ENCODE measurements around the gene OR52R1. TPM values are rescaled to one million over a fixed set of nuclear protein-coding genes. Genes with fewer than 3 reads are reported as not detected.

OR52R1 gene
- total and polyA plus RNA-seq, 2 donors from 2014 or later: not detected

GRCh38 chr11:4798427-4799183 lies 5.6 kb downstream of the OR52R1 start:
- Histone ChIP-seq H3K4me3 (ENCODE audit: low read length in 3 of 3) (no peak overlapping the region), H3K4me1 (ENCODE audit: control insufficient read depth in 2 of 3, insufficient read depth in 2 of 3, low read depth in 1 of 3, low read length in 3 of 3) (no peaks in the 10 kb centered on the region), H3K27me3 (ENCODE audit: control insufficient read depth, insufficient read depth, low read length) (no peaks in the 10 kb centered on the region), H3K36me3 (ENCODE audit: control insufficient read depth in 2 of 3, insufficient read depth in 3 of 3, low read length in 3 of 3) (no peaks in the 10 kb centered on the region), H3K9me3 (ENCODE audit: control insufficient read depth in 2 of 3, insufficient read depth in 1 of 3, low read length in 3 of 3) (no peaks in the 10 kb centered on the region), H3K27ac (ENCODE audit: low read depth in 2 of 2, low read length in 2 of 2) (no peak overlapping the region), H3K9ac (ENCODE audit: low read length in 3 of 3) (no peak overlapping the region)
- intact Hi-C loops (cut with DNase I): no loop called here
- no peak for TF ChIP-seq CTCF (IDR thresholded peaks at IDR 0.05; ENCODE audit: borderline replicate concordance, extremely low read depth, insufficient read depth)
- FAIRE-seq (no peak), DNase-seq (no peak)

- intact Hi-C loops (cut with DNase I): no loop called here
- H3K4me1 ChIP-seq (ENCODE audit: control insufficient read depth in 2 of 3, insufficient read depth in 2 of 3, low read depth in 1 of 3, low read length in 3 of 3): no peaks in the 10 kb centered on the region
- DNase-seq: no peak
- H3K9ac ChIP-seq (ENCODE audit: low read length in 3 of 3): no peak overlapping the region
- no peaks in the 10 kb centered on the region for H3K27me3 ChIP-seq (ENCODE audit: control insufficient read depth, insufficient read depth, low read length)
- TF ChIP-seq CTCF (IDR thresholded peaks at IDR 0.05; ENCODE audit: borderline replicate concordance, extremely low read depth, insufficient read depth): no peak
- no peak for FAIRE-seq
- H3K9me3 ChIP-seq (ENCODE audit: control insufficient read depth in 2 of 3, insufficient read depth in 1 of 3, low read length in 3 of 3): no peaks in the 10 kb centered on the region
- H3K36me3 ChIP-seq (ENCODE audit: control insufficient read depth in 2 of 3, insufficient read depth in 3 of 3, low read length in 3 of 3): no peaks in the 10 kb centered on the region
- H3K4me3 ChIP-seq (ENCODE audit: low read length in 3 of 3): no peak overlapping the region
- no peak overlapping the region for H3K27ac ChIP-seq (ENCODE audit: low read depth in 2 of 2, low read length in 2 of 2)
Observed at GRCh38 chr11:4797206-4797605, 7.0 kb downstream of the OR52R1 start.

- DNase-seq (no peak), FAIRE-seq (no peak)
- Histone ChIP-seq H3K36me3 (ENCODE audit: control insufficient read depth in 2 of 3, insufficient read depth in 3 of 3, low read length in 3 of 3) (no peaks in the 10 kb centered on the region), H3K27ac (ENCODE audit: low read depth in 2 of 2, low read length in 2 of 2) (no peak overlapping the region), H3K27me3 (ENCODE audit: control insufficient read depth, insufficient read depth, low read length) (no peaks in the 10 kb centered on the region), H3K4me3 (ENCODE audit: low read length in 3 of 3) (no peak overlapping the region), H3K4me1 (ENCODE audit: control insufficient read depth in 2 of 3, insufficient read depth in 2 of 3, low read depth in 1 of 3, low read length in 3 of 3) (no peaks in the 10 kb centered on the region), H3K9me3 (ENCODE audit: control insufficient read depth in 2 of 3, insufficient read depth in 1 of 3, low read length in 3 of 3) (no peaks in the 10 kb centered on the region), H3K9ac (ENCODE audit: low read length in 3 of 3) (no peak overlapping the region)
- no peak for TF ChIP-seq CTCF (IDR thresholded peaks at IDR 0.05; ENCODE audit: borderline replicate concordance, extremely low read depth, insufficient read depth)
- intact Hi-C loops (cut with DNase I): no loop called here
Observed at GRCh38 chr11:4782454-4782853, 21.7 kb downstream of the OR52R1 start.

Data from kidney (tissue), 14 donors.